H9 (cell line): ENCODE data around the gene MYOZ2. TPM values are rescaled to one million over a fixed set of nuclear protein-coding genes. Genes with fewer than 3 reads are reported as not detected.

ENCODE experiments used
- DNase-seq: peaks from one replicate; pipeline ENCODE4 v3.0.0-alpha.2; 2017
- H2AFZ ChIP-seq: one replicate; pipeline ENCODE4 v1.6.1; 2013; ENCODE audit warnings: mild to moderate bottlenecking, low read length, control low read depth, moderate library complexity
- H2AK5ac ChIP-seq: 2 replicates; pipeline ENCODE4 v1.6.1; 2013; ENCODE audit warnings: low read length, control low read depth, mixed read lengths; ENCODE audit not compliant: insufficient read length
- H2BK120ac ChIP-seq: one replicate; pipeline ENCODE4 v1.6.1; 2013; ENCODE audit warnings: low read depth, mild to moderate bottlenecking, low read length, control low read depth, inconsistent platforms; ENCODE audit not compliant: poor library complexity, severe bottlenecking
- H2BK12ac ChIP-seq: 2 replicates; pipeline ENCODE4 v1.6.1; 2013; ENCODE audit warnings: low read length, control low read depth, mixed read lengths, low read depth; ENCODE audit not compliant: insufficient read length
- H2BK15ac ChIP-seq: 2 replicates; pipeline ENCODE4 v1.6.1; 2013; ENCODE audit warnings: low read depth, low read length, control low read depth
- H2BK20ac ChIP-seq: one replicate; pipeline ENCODE4 v1.6.1; 2013; ENCODE audit warnings: low read depth, mild to moderate bottlenecking, low read length, control low read depth, inconsistent platforms; ENCODE audit not compliant: poor library complexity, severe bottlenecking
- H2BK5ac ChIP-seq: 2 replicates; pipeline ENCODE4 v1.6.1; 2013; ENCODE audit warnings: low read length, control low read depth, mixed read lengths; ENCODE audit not compliant: insufficient read length
- H3K14ac ChIP-seq: 2 replicates; pipeline ENCODE4 v1.6.1; 2013; ENCODE audit warnings: low read length, control low read depth; ENCODE audit not compliant: insufficient read depth
- H3K18ac ChIP-seq: 2 replicates; pipeline ENCODE4 v1.6.1; 2013; ENCODE audit warnings: low read depth, mild to moderate bottlenecking, mixed read lengths, low read length, control low read depth; ENCODE audit not compliant: insufficient read length
- H3K23ac ChIP-seq: 2 replicates; pipeline ENCODE4 v1.6.1; 2013; ENCODE audit warnings: low read length, control low read depth, mixed read lengths, low read depth; ENCODE audit not compliant: insufficient read length
- H3K23me2 ChIP-seq: 2 replicates; pipeline ENCODE4 v1.6.1; 2013; ENCODE audit warnings: low read depth, mild to moderate bottlenecking, mixed read lengths, low read length, control low read depth; ENCODE audit not compliant: insufficient read length, poor library complexity, severe bottlenecking
- H3K27ac ChIP-seq: 2 replicates; pipeline ENCODE4 v1.5.1; 2013; ENCODE audit warnings: low read length, control low read depth, mixed read lengths, low read depth; ENCODE audit not compliant: insufficient read length
- H3K27me3 ChIP-seq: 2 replicates; pipeline ENCODE4 v1.6.1; 2013; ENCODE audit warnings: low read length, control low read depth, inconsistent platforms; ENCODE audit not compliant: insufficient read depth
- H3K4ac ChIP-seq: 2 replicates; pipeline ENCODE4 v1.6.1; 2013; ENCODE audit warnings: low read depth, mild to moderate bottlenecking, control low read depth, inconsistent platforms, low read length, moderate library complexity
- H3K4me1 ChIP-seq: 2 replicates; pipeline ENCODE4 v1.6.1; 2013; ENCODE audit warnings: low read length, control low read depth, inconsistent platforms; ENCODE audit not compliant: insufficient read depth
- H3K4me2 ChIP-seq: 2 replicates; pipeline ENCODE4 v1.6.1; 2013; ENCODE audit warnings: low read length, control low read depth, mixed read lengths; ENCODE audit not compliant: insufficient read length, insufficient read depth
- H3K56ac ChIP-seq: 2 replicates; pipeline ENCODE4 v1.6.1; 2013; ENCODE audit warnings: low read depth, mild to moderate bottlenecking, mixed read lengths, low read length, control low read depth; ENCODE audit not compliant: insufficient read length
- H3K79me1 ChIP-seq: 2 replicates; pipeline ENCODE4 v1.6.1; 2013; ENCODE audit warnings: low read depth, mild to moderate bottlenecking, moderate library complexity, low read length, control low read depth, inconsistent platforms; ENCODE audit not compliant: insufficient read depth, poor library complexity, severe bottlenecking
- H3K79me2 ChIP-seq: 2 replicates; pipeline ENCODE4 v1.6.1; 2013; ENCODE audit warnings: low read length, control low read depth, inconsistent platforms; ENCODE audit not compliant: insufficient read depth
- H3K9ac ChIP-seq: 2 replicates; pipeline ENCODE4 v1.6.1; 2013; ENCODE audit warnings: low read length, control low read depth, mixed read lengths; ENCODE audit not compliant: insufficient read length; ENCODE audit errors: extremely low read depth
- H3K9me3 ChIP-seq: one replicate; pipeline ENCODE4 v1.6.1; 2013; ENCODE audit warnings: low read depth, low read length, inconsistent platforms; ENCODE audit not compliant: control insufficient read depth
- H3T11ph ChIP-seq: one replicate; pipeline ENCODE4 v1.6.1; 2013; ENCODE audit warnings: mild to moderate bottlenecking, low read length, control low read depth, inconsistent platforms
- H4K20me1 ChIP-seq: one replicate; pipeline ENCODE4 v1.6.1; 2013; ENCODE audit not compliant: control insufficient read depth, insufficient read length, insufficient read depth
- H4K5ac ChIP-seq: 2 replicates; pipeline ENCODE4 v1.6.1; 2013; ENCODE audit warnings: low read depth, mild to moderate bottlenecking, mixed read lengths, low read length, control low read depth; ENCODE audit not compliant: insufficient read length
- H4K8ac ChIP-seq: replicated peaks from 2 replicates; pipeline ENCODE4 v1.6.1; 2013; ENCODE audit warnings: low read length, control low read depth, mixed read lengths, low read depth; ENCODE audit not compliant: insufficient read length
- H4K91ac ChIP-seq: 2 replicates; pipeline ENCODE4 v1.6.1; 2013; ENCODE audit warnings: low read depth, mild to moderate bottlenecking, moderate library complexity, mixed read lengths, low read length, control low read depth; ENCODE audit not compliant: insufficient read length
- H3K27ac Mint-ChIP-seq, 3 experiments: 2 replicates in 2 of 3; 3 replicates in 1 of 3; pipeline ENCODE4 v1.8.0; 2020 to 2021; ENCODE audit warnings: mixed read lengths in 3 of 3, mild to moderate bottlenecking in 1 of 3, moderate library complexity in 1 of 3
- H3K27me3 Mint-ChIP-seq: 2 replicates; pipeline ENCODE4 v1.8.0; 2021; ENCODE audit warnings: low read depth, mild to moderate bottlenecking, moderate library complexity, mixed read lengths
- H3K36me3 Mint-ChIP-seq, 3 experiments: 2 replicates in 2 of 3; 3 replicates in 1 of 3; pipeline ENCODE4 v1.8.0; 2020 to 2021; ENCODE audit warnings: low read depth in 3 of 3, mixed read lengths in 3 of 3; ENCODE audit not compliant: insufficient read depth in 1 of 3
- H3K4me1 Mint-ChIP-seq, 2 experiments: 2 replicates each; pipeline ENCODE4 v1.8.0; 2020; ENCODE audit warnings: mixed read lengths in 2 of 2
- H3K4me3 Mint-ChIP-seq, 2 experiments: 2 replicates in 1 of 2; 3 replicates in 1 of 2; pipeline ENCODE4 v1.8.0; 2020 to 2021; ENCODE audit warnings: mild to moderate bottlenecking in 2 of 2, mixed read lengths in 2 of 2, moderate library complexity in 1 of 2
- H3K9me3 Mint-ChIP-seq, 2 experiments: 2 replicates in 1 of 2; 3 replicates in 1 of 2; pipeline ENCODE4 v1.8.0; 2020; ENCODE audit warnings: mild to moderate bottlenecking in 2 of 2, mixed read lengths in 2 of 2, moderate library complexity in 1 of 2
- WGBS: extraction: QIAGEN DNeasy Blood & Tissue Kit; methylation state at CpG from one replicate; pipeline ENCODE4 v1.1.7; 2013; ENCODE audit warnings: missing lambda C conversion rate, low lambda C conversion rate, mixed read lengths; ENCODE audit not compliant: insufficient read length; ENCODE audit errors: extremely low coverage; 5-methylcytosine and 5-hydroxymethylcytosine counted together
- total RNA-seq: library from RNA; stranded (reverse); gene quantifications from 2 replicates; pipeline ENCODE4 v1.2.1, GENCODE V29; 2021
- TF ChIP-seq, protein P1 (sequence below): fragments of 200-600 bp; sonication (generic); conservative IDR thresholded peaks from 3 replicates; pipeline ENCODE4 v1.8.0; 2021; ENCODE audit warnings: antibody characterized with exemption, mild to moderate bottlenecking

Gene MYOZ2
- total RNA-seq, 1 experiment from 2014 or later, result not detected

DNA sequence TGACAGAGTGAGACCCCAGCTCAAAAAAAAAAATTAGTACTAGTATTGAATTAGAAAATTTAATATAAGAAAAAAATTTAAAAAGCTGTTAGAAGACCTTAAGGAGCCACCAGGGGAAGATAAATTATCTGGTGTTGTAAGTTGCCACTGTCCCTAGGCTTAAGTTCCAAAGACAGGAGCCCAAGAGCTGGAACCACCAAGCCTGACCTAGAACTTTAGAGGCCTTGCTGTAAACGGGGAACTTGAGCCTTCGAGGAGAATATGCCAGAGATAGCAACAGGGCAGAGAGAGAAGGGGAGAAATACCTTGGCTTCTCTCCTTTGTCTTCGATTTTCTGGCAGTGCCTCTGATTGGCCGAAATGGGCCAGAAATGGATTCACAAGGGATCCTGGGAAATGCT lies 85.8 kb downstream of the MYOZ2 start:
- Histone ChIP-seq H3K18ac (no peak overlapping the region), H3K23me2 (no peaks in the 10 kb centered on the region), H2BK120ac (no peak overlapping the region), H3K9me3 (no peaks in the 10 kb centered on the region), H4K20me1 (no peaks in the 10 kb centered on the region), H3K27me3 (no peaks in the 10 kb centered on the region), H3K4me1 (no peaks in the 10 kb centered on the region), H4K5ac (no peak overlapping the region), H3K4ac (no peak overlapping the region), H2BK5ac (no peak overlapping the region), H2AFZ (no peak overlapping the region), H2AK5ac (no peak overlapping the region), H4K91ac (no peak overlapping the region), H3K23ac (no peak overlapping the region), H2BK20ac (no peak overlapping the region), H3T11ph (no peak overlapping the region), H3K14ac (no peak overlapping the region), H3K9ac (no peak overlapping the region), H2BK15ac (no peak overlapping the region), H3K27ac (no peak overlapping the region), H3K4me2 (no peak overlapping the region), H3K79me2 (peaks cover 4% of the 10 kb centered on the region; the same call in 1 of the 2 replicates), H2BK12ac (no peak overlapping the region), H3K56ac (no peak overlapping the region), H3K79me1 (no peaks in the 10 kb centered on the region), H4K8ac (no peak overlapping the region)
- H3K4me3 Mint-ChIP-seq, result no peak overlapping the region
- H3K4me1 Mint-ChIP-seq, result peaks cover 0 to 4% of the 10 kb centered on the region in 2 experiments; a peak in 2 of 4 replicates
- H3K9me3 Mint-ChIP-seq, result no peaks in the 10 kb centered on the region; a peak in 1 of 5 replicates
- H3K27ac Mint-ChIP-seq, result no peak overlapping the region
- TF ChIP-seq, protein P1, sequence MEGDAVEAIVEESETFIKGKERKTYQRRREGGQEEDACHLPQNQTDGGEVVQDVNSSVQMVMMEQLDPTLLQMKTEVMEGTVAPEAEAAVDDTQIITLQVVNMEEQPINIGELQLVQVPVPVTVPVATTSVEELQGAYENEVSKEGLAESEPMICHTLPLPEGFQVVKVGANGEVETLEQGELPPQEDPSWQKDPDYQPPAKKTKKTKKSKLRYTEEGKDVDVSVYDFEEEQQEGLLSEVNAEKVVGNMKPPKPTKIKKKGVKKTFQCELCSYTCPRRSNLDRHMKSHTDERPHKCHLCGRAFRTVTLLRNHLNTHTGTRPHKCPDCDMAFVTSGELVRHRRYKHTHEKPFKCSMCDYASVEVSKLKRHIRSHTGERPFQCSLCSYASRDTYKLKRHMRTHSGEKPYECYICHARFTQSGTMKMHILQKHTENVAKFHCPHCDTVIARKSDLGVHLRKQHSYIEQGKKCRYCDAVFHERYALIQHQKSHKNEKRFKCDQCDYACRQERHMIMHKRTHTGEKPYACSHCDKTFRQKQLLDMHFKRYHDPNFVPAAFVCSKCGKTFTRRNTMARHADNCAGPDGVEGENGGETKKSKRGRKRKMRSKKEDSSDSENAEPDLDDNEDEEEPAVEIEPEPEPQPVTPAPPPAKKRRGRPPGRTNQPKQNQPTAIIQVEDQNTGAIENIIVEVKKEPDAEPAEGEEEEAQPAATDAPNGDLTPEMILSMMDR, result no peak
- no peaks in the 10 kb centered on the region for H3K27me3 Mint-ChIP-seq
- peaks cover 19 to 53% (median 51%) of the 10 kb centered on the region in 3 experiments for H3K36me3 Mint-ChIP-seq
- WGBS, result no CpG with 5 or more reads among the region's 4 CpGs
- DNase-seq, result no peak
